OCI-LY3 (cell line): ENCODE results near the gene ACOX1.

Source experiments
- CTCF ChIP-seq: fragments of 200-600, 300-600 bp; sonication (generic); IDR thresholded peaks from 2 replicates; pipeline ENCODE4 v1.5.1; 2014; ENCODE audit warnings: antibody characterized with exemption, low read length, low read depth
- EZH2phosphoT487 ChIP-seq: fragments of 200-600 bp; shearing (Covaris generic); IDR thresholded peaks from 2 replicates; pipeline ENCODE4 v1.6.1; 2018; ENCODE audit warnings: antibody characterized with exemption, mixed run types, low read depth

GRCh38 chr17:76018340-76018680 is 39.3 kb upstream of the ACOX1 start:
- TF ChIP-seq CTCF = no peak
- TF ChIP-seq EZH2phosphoT487 = no peak
